ENCODE data around the gene PRKCZ.

PRKCZ gene

DNA sequence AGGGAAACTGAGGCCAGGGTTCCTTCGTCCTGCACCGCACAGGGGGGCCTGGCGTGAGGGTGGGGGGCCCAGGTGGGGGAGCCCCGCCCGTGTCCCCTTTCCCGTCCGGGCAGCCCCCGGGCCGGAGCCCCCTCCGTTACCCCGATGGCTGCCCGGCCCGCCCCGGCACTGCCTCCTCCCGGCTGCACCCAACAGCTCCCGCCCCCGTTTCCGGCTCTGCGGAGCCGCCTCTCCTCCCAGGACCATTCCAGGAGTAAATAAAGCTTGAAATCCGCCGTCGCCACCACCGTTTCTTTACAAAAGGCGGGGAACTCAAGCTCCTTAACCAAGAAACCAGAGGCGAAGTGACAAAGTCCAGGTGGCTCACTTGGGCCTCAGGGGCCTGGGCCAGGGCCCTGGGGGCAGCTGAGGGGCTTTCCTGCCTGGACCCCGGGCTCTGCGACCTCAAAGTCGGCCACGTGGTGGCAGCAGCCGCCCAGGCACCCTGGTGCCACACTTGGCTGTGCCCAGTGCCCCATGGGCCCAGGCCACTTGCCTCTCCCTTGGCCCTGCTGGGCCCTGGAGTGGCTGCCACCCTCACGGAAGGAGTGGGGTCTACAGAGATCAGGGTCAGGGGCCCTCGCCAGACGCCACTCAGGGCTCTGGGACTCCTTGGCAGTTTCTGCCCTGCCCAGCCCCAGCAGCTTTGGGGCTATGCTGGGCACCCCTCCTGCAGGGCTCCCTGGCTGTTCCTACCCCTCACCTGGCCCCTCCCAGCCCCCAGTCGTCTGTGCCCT lies 144.9 kb downstream of the PRKCZ start:
- DNase-seq (ENCODE audit: low spot score) = peak; percentile 97

DNA sequence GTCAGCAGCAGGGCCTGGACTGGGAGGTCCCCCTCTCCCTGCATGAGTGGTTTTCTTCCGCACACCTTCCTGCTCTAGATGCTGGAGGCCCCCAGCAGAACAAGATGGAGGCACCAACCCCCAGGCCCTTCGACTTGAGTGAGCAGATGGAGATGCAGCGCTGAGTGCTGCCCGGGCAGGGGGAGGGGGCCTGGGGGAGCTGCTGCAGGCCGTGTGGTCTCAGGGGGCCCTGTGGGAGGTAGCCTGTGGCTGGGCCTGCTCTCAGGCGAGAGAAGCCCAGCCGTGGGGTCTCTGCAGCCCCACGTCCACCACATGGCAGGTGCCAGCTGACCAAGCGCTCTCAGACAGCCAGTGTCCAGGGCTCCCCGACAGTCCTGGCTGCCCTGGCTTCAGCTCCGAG lies 145.6 kb downstream of the PRKCZ start:
- DNase-seq (ENCODE audit: low spot score) = no peak

DNA sequence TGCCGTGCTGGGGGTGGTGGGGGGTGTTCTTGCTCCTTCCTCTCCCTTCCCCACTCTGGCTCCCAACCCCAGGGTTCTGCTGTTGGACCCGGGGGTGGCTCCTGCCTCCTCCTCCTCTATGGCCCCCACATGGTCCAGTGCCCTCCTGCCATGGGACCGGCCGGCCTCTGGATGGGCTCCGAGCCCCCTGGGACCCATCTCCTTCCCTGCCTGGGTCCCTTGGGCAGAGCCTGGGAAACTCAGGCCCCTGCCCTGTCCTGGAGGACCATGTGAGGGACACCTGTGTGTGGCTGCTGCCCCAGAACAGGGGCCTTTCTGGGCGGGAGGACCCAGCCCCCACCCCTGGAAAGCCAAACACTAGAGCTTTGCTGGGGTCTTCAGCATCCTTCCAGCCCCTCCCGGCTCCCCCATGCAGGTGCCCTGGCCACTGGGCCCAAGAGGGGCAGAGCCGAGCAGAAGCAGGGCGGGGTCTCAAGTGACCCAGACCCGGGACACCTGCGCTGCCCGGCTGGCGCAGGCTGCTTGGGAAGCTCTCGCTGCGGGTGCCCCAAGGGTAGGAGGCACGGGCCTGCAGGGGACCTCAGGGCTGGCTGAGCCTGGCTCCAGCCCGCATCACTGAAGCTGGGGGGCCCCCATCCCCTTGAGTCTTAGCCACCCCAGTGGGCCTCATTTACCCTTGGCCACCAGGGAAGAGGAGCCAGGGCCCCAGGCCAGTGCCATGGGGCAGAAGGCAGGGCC lies 146.9 kb downstream of the PRKCZ start:
- DNase-seq (ENCODE audit: low spot score) = no peak

DNA sequence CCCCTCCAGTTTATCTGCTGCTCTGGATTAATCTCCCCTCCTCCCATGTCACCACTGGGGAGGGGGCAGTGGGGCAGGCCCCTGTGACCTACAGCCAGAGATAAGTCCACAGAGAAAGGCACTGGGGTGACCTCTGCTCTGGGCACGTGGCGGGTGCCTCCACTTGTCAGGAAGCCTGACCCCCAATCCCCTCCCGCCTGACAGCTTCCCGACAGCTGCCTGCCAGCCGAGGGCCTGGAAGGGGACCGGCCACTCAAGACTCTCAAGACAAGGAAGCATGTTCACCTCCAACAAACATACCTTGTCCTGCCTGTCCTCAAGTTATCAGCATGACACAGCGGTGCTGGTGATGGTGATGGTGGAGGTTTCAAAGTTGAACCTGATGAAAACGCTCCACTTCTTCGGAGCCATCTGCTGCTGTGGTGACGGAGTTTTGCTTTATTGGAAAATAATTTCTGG lies 147.5 kb downstream of the PRKCZ start:
- DNase-seq (ENCODE audit: low spot score) = no peak

DNA sequence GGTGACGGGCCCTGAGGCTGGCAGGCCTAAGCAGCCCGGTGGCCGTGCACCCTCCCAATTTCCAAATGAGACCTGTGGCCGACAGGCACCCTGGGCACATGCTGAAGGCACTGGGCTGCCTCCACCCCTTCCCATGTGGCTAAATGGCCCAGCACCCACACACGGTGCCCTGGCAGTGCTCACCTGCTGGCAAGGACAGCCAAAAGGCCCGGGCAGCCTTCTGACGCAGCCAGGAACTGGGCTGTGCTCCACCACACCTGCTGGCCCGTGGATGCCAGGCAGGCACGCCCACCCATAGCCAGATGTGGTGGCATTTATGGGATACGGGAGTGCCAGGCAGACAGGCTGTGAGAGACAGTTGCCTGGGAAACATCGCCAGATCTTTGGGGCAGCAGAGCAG lies 148.4 kb downstream of the PRKCZ start:
- no peak for DNase-seq (ENCODE audit: low spot score)

DNA sequence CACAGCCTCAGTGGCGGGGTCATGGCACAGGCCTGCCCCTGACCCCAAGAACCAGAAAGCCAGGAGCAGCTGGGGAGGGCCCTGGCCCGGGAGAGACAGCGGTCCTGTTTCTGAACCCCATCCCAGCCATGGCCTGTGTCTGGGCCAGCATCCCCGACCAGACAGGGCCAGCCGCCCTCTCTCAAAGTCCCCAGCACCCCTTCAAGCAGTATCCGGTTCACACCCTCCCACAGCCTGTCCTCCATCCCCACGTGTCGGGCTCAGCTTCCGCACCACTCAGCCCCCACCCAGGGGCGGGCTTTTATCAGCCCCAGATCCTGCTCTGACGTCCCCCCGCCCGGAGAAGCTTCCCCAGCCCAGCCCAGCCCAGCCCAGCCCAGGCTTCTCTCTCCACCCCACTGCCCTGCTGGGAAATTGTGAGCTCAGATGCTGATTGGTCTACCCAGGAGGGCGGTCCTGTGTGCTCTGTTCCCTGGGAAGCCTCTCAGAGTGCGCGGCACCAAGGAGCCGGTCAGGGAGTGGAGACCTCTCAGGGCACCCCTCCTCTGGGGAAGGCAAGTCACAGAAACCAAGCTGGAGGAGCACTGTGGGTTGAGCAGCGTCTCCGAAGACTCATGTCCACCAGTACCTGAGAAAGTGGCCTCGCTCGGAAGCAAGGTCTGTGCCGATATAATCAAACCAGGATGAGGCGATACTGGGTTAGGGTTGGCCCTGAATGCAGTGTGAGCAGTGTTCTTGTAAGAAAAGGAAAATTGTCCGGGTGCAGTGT lies 149.0 kb downstream of the PRKCZ start:
- peak; percentile 99 for DNase-seq (ENCODE audit: low spot score)

DNA sequence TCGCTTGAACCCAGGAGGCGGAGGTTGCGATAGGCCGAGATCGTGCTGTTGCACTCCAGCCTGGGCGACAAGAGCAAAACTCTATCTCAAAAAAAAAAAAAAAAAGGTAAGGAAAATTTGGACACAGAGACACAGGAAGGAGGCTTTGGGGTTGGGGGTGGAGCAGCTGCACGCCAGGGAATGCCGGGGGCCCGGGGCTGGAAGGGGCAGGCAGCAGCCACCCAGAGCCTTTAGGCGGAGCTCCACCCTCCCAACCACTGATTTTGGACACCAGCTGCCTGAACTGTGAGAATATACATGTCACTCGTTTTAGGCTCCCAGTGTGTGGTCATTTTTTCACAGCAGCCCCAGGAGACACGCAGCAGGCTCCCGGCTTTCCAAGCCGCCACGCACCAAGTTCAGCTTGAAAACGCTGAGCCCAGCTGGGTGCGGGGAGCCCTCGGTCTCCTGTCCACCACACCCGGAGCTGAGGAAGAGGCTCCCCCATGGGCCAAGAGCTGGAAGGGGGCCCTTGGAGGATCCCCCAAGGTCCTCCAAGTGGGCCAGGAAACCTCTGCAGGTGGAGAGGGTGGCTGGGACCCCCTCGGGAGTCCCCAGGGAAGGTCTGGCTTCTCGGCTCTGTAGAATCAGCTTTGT lies 150.2 kb downstream of the PRKCZ start:
- no peak for DNase-seq (ENCODE audit: low spot score)

DNA sequence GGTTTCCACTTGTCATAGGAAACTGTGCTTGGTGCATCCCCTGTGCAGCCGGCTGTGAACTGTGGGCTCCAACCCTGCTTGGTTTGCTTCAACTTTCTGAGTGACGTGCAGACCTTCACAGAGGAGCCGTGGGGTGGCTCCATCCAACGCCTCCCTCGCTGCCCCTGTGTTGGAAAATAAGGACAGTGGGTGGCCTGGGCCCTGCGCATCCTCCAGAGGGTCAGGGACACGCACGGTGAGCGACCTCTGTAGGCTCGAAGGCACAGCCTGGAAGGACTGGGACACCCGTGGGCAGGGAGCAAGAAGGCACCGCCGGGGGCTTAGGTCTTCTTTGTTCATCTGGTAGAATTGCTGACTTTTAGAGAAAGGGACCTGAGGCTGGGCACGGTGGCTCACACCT lies 150.9 kb downstream of the PRKCZ start:
- DNase-seq (ENCODE audit: low spot score) = no peak

DNA sequence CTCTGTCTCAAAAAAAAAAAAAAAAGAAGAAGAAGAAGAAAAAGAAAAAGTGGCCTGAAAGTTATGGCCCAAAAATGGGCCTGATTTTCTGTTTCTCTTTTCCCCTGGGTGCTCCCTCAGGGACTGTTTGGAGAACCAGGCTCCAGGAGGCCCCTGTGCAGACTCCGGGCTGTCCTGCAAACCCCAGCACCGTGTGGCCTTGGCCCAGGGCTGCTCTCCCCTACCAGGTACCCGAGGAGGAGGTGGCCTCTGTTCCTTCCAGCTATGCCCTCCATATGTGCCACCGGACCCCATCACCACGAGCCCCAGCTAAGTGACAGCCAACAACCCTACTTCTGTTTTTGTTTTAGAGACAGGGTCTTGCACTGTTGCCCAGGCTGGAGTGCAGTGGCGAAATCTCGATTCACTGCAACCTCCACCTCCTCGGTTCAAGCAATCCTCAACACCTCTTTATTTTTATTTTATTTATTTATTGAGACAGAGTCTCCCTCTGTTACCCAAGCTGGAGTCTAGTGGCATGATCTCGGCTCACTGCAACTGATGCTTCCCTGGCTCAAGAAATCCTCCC lies 151.9 kb downstream of the PRKCZ start:
- DNase-seq (ENCODE audit: low spot score) = no peak

DNA sequence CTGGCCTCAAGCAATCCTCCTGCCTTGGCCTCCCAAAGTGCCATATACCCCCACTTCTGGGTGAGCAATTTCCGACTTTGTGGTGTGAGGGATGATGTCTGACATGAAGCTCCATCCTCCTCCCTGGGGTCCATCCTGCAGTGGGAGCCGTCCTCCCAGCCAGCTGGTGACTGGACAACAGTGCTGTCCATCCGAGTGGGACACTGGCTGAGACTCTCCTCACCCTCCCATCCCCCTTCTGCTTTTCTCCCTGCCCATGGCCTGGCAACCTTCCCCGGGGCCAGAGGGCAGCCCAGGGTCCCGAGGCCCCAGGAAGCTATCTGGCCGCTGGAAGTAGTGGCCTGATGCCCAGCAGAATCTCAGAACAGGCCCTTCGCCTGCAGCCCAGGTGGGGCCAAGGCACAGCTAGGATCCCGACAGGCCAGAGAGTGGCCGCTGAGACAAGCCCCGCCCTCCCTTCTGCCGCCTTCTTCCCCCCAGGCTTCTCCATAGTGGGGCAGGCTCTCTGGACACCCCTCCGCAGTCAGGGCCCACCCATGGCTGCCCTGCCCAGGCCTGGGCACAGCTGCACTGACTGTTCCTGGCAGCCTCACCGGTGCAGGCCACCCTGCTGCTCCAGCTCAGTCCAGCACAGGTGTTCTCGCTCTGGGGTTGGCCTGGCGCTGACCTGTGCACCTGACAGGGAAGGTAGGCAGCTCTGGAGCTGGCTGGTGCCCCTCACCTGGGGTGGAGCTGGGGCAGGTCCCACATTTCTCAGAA lies 152.8 kb downstream of the PRKCZ start:
- no peak for DNase-seq (ENCODE audit: low spot score)

DNA sequence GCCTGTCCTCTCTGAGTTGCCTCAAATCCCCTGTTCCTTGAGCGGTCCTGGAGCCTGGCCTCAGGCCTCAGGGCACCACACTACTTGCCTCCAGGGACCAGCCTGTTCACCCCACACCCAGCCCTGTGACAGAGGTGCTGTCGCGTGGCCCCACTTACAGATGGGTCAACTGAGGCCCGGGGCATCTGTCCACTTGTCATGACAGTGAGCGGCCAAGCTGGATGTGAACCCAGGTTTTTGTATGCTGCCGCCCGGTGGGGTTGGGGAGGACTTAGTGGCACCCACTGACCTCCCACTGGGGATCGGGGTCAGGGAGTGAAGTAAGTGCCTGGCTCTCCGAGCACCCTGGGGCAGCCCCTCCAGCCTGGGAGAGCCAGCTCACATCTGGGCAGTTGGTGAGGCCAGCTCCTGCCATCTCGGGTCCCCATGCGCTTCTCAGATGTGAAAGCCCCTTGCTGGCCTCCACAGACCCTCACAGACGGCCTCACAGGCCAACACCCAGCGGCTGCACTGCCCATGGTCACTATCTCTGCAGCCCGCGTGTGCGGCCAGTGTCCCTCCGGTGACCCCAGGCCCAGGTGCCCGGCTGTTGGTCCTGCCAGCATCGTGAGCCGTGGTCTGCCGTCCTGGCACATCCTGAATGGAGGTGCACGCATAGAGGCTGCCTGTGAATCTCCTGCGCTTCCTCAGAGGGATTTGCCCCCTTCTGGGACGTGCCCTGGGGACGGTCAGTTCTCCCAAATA lies 153.6 kb downstream of the PRKCZ start:
- DNase-seq (ENCODE audit: low spot score) = no peak

DNA sequence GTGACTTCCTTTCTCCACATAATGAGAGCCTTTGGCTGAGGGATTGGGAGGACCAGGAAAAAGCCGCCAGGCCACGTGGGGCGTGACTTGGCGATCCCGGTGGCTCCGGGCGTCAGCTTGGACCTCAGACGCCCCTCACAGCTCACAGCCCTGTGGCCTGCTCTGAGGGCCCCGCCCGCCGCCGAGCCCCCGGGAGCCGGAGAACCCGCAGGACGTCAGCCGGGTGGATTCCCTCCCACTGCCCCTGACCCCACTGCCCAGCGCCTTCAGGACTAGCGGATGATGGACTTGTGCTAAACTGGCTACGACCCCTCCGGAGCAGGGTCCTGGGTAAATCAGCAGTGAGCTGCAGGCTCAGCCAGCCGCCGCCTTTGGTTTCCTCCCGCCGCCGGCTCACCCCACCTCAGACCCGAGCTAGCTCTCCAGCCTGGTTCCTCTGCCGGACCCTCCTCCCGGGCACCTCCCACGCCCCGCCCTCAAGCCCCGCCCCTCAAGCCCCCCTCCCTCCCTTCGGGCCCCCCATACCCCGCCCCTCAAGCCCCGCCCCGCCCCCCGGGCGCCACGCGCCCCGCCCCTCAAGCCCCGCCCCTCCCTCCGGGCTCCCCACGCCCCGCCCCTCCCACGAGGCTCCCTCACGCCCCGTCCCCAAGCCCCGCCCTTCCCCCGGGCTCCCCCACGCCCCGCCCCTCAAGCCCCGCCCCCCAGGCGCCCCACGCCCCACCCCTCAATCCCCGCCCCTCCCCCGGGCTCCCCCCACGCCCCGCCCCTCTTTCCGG lies 154.4 kb downstream of the PRKCZ start:
- DNase-seq (ENCODE audit: low spot score) = peak; percentile 94

DNA sequence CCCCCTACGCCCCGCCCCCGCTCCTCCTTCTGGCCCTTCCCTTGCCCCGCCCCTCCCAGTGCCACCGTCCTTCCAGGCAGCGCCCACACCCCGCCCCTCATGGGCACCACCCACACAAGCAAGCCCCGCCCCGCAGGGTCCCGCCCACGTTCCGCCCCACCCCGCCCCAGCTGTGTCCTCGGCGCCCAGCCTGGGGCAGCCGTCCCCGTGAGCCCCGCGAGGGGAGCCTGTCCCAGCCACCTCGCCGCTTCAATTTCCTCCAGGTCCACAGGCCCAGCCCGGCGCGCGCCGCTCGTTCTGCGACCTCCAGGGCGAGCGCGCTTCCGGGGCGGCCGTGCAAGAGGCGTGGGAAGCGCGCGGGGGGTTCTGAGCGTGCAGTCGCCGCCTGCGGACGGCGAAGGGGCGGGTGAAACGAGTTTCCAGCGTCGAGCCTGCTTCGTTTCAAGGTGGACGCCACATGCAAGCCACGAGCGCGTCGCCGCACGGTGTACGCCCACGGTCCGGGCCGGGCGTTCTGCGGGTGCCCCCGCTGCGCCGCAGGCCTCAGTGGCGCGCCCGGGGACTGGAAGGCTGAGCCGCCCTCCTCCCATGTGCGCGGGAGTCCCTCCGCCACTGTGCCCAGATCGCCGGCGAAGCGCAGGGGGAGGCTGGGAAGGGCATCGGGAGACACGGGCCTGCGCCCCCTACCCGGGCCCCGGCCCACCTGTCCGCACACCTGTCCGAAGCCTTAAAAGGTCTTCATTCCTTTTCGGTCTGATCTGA lies 155.2 kb downstream of the PRKCZ start:
- DNase-seq (ENCODE audit: low spot score) = no peak

DNA sequence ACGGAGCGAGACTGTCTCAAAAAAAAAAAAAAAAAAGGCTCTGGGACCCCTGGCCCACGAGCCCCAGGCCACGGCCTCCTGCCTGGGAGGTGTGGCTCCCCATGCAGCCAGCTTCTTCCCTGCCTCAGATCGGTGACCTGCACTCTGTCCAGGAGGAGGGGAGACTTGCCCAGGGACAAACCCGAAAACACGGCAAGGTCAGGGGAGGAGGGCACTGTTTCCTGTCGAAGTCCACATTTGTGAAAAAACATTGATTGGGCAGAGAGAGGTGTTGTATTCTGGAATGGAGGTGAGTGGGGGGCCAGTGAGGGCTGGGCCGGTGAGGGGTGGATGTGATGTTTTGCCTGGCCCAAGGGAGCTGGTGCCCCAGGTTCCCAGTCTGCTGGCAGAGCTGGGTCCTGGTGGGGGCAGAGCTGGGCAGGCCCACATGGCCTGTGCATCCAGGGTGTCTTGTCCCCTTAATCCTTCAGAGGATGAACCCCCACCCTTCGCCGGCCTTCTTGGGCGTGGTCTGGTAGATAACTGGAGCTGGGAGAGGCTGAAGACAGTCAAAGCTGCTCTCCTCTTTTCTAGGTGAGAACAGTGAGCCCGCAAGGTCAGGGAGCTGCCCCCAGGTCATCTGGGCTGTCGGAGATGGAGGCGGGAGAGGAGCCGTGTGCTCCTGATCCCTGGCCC lies 156.7 kb downstream of the PRKCZ start:
- no peak for DNase-seq (ENCODE audit: low spot score)

DNA sequence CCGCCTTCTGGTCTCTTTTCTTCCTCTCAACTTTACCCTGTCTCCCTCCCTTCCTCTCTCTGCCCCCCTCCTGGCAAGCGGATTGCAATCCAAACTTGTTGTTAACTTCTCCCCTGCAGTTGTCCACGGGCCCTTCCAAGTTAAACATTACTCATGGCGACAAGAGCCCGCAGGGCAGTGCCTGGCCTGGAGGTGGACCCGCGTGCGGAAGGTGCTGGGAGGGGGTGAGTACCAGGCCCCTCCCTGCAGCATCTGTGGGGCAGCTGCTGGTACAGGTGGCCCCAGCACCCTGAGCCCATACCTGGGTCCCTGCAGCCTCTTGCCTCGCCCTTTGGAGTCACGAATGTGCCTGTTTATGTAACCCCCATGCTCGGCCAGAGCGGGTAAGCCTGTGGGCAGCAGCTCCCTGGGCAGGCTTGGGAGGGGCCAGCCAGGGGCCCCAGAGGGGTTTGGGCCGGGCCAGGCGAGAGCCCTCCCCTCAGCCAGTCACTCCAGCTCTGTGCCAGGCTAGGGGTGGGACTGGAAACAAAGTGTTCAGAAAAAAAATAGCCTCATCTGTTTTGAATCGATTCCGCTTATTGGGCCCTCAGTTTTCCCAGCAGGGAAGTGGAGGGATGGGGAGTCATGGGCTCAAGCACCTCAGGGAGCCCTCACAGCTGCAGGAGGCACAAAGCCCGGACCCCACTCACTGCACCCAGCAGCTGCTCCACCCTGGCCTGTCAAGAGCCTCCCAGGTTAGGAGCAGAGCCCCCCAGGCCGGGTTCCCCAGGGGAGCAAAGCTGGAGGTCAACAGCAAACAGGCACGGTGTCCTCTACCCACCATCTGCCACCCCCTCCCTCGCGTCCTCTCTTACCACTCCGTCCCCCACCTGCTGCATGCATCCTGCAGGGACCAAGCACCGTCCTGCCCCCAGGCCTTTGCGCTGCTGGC lies 158.4 kb downstream of the PRKCZ start:
- DNase-seq (ENCODE audit: low spot score) = peak; percentile 90

DNA sequence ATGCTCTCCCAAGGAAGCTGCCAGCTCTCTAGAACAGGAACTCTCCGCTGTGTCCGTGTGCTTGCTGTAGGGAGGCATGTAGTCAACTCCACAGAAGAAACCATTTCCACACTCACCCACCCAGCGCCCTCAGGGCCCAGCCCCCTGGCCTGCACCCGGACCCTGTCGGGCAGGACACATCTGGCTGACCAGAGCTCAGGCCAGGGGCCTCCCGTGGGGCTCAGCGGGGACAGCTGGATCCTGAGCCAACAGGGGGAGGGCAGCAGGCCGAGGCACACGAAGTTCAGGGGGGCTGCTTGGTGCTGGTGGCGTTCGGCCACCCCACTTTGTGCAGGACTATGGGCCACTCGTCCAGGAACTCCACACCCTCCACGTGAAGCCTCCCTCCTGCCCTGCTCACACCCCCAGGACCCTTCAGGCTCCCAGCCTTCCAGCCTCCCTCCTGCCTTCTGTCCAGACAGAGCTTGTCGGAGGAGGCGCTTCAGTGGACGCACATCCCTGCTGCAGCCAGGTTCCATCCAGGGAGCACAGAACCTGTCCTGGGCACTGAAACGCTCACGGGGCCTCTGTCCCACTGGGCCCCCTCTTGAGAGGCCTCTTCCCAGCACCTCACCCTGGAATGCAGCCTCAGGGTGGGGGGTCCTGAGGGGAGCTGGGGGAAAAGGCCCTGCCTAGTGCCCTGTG lies 159.3 kb downstream of the PRKCZ start:
- no peak for DNase-seq (ENCODE audit: low spot score)
